Karpas-422 (cell line): ENCODE data around the gene EPYC. TPM values are rescaled to one million over a fixed set of nuclear protein-coding genes. Genes with fewer than 3 reads are reported as not detected.

Experiments
- DNase-seq: peaks from one replicate; pipeline ENCODE4 v3.0.0-alpha.2; 2015
- H2AFZ ChIP-seq: fragments of 200-600 bp; sonication (generic); 2 replicates; pipeline ENCODE4 v1.6.1; 2014; ENCODE audit warnings: antibody characterized with exemption, low read length, mixed read lengths
- H3K27ac ChIP-seq: fragments of 200-600 bp; sonication (generic); 2 replicates; pipeline ENCODE4 v1.5.1; 2014; ENCODE audit warnings: mild to moderate bottlenecking, low read length, moderate library complexity
- H3K27me3 ChIP-seq: fragments of 200-600 bp; sonication (generic); 2 replicates; pipeline ENCODE4 v1.6.1; 2014; ENCODE audit warnings: low read length, mixed read lengths
- H3K36me3 ChIP-seq: fragments of 200-600 bp; sonication (generic); 2 replicates; pipeline ENCODE4 v1.6.1; 2014; ENCODE audit warnings: low read length, mixed read lengths; ENCODE audit not compliant: insufficient read depth
- H3K4me1 ChIP-seq: fragments of 200-600 bp; sonication (generic); 2 replicates; pipeline ENCODE4 v1.6.1; 2014; ENCODE audit warnings: mild to moderate bottlenecking, low read length, mixed read lengths
- H3K4me2 ChIP-seq: fragments of 200-600 bp; sonication (generic); 2 replicates; pipeline ENCODE4 v1.6.1; 2014; ENCODE audit warnings: low read length, low read depth, mild to moderate bottlenecking; ENCODE audit not compliant: poor library complexity, severe bottlenecking
- H3K4me3 ChIP-seq: fragments of 200-600 bp; sonication (generic); 2 replicates; pipeline ENCODE4 v1.5.1; 2014; ENCODE audit warnings: mild to moderate bottlenecking, antibody characterized with exemption, low read length, mixed read lengths
- H3K79me2 ChIP-seq: fragments of 200-600 bp; sonication (generic); 2 replicates; pipeline ENCODE4 v1.6.1; 2014; ENCODE audit warnings: mild to moderate bottlenecking, low read length, mixed read lengths
- H3K9ac ChIP-seq: fragments of 200-600 bp; sonication (generic); 2 replicates; pipeline ENCODE4 v1.6.0; 2014; ENCODE audit warnings: low read length
- H3K9me2 ChIP-seq: fragments of 200-600 bp; sonication (generic), shearing (Covaris generic); replicated peaks from 2 replicates; pipeline ENCODE4 v1.6.0; 2014; ENCODE audit warnings: mild to moderate bottlenecking, low read length, moderate library complexity; ENCODE audit not compliant: insufficient read depth
- H3K9me3 ChIP-seq: fragments of 300-700, 200-600 bp; sonication (generic); 2 replicates; pipeline ENCODE4 v1.6.1; 2014; ENCODE audit warnings: low read length, mixed read lengths
- H4K20me1 ChIP-seq: fragments of 200-600 bp; sonication (generic); 2 replicates; pipeline ENCODE4 v1.6.1; 2014; ENCODE audit warnings: mild to moderate bottlenecking, antibody characterized with exemption, low read length, low read depth; ENCODE audit not compliant: insufficient read depth
- total RNA-seq: library from RNA; depleted of rRNA; stranded (reverse); fragments of >200 nt; shearing (Covaris generic); gene quantifications from 2 replicates; pipeline ENCODE4 v1.2.3, GENCODE V29; 2014; ENCODE audit warnings: low replicate concordance

EPYC gene
- total RNA-seq, 1 experiment from 2014 or later = not detected

DNA sequence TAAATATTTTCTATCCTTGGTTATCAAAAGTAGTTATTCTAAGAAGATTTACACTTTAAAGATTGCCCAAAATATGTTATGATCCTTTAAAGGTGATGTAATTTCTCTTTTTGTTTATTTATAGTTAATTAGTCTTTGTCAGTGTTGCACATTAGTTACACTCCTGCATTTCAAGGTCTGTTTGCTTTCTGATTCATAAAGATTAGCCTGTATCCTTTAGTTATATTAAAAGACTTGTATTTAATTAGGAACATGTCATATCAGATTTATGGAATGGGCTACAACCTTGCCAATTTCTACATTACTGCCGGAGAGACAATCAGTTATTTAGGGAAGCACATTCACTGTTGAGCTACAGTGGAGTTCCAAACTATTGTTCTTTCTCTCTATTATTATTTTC is 3.5 kb downstream of the EPYC start:
- Histone ChIP-seq H3K9me3 (no peaks in the 10 kb centered on the region), H3K4me3 (no peak overlapping the region), H4K20me1 (no peaks in the 10 kb centered on the region), H2AFZ (no peak overlapping the region), H3K27me3 (no peaks in the 10 kb centered on the region), H3K4me1 (no peaks in the 10 kb centered on the region), H3K4me2 (no peak overlapping the region), H3K36me3 (no peaks in the 10 kb centered on the region), H3K79me2 (no peaks in the 10 kb centered on the region), H3K9ac (no peak overlapping the region), H3K27ac (no peak overlapping the region), H3K9me2 (no peaks in the 10 kb centered on the region)
- no peak for DNase-seq

DNA sequence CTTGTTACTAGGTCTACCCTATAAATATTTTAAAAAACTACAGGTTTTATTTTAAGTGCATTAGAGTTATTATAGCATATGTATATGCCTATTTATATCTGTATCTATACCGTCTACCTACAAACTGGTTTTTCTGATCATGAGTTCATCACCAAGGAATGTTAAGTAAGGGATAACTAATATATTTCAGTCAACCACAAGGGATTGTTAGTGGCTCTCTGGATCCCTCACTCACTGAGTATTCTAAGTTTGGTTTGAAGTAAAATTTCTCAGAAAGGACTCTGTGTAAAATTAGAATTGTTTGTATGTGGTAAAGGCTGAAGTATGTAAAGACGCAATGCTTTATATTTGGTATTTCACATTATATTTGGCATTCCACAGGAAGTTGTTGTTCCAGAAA is 4.8 kb downstream of the EPYC start:
- Histone ChIP-seq H3K4me1 (no peaks in the 10 kb centered on the region), H3K4me2 (no peak overlapping the region), H3K27ac (no peak overlapping the region), H4K20me1 (no peaks in the 10 kb centered on the region), H3K4me3 (no peak overlapping the region), H3K9me2 (no peaks in the 10 kb centered on the region), H3K9ac (no peak overlapping the region), H3K36me3 (no peaks in the 10 kb centered on the region), H3K9me3 (no peaks in the 10 kb centered on the region), H2AFZ (no peak overlapping the region), H3K27me3 (no peaks in the 10 kb centered on the region), H3K79me2 (no peaks in the 10 kb centered on the region)
- DNase-seq = no peak

DNA sequence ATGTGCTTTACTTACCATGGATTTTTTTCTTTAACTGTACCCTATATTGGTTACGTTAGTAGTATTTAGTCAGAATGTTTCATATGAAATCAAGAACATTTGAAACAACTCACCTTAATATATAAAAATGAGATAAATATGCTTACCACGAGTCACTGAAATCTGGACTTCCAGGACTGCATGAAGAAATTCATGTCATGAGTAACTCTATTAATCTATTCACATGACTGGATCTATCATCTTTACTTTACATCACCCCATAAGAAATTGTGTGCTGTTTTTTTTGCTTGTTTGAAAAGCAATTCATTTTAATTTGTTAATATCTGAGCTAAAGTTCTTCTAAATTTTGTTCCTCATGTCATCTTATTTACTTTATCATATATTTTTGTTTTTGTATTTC is 5.2 kb downstream of the EPYC start:
- Histone ChIP-seq H2AFZ (no peak overlapping the region), H3K9me3 (no peaks in the 10 kb centered on the region), H3K79me2 (no peaks in the 10 kb centered on the region), H3K36me3 (no peaks in the 10 kb centered on the region), H3K27ac (no peak overlapping the region), H3K4me3 (no peak overlapping the region), H3K9me2 (no peaks in the 10 kb centered on the region), H4K20me1 (no peaks in the 10 kb centered on the region), H3K27me3 (no peaks in the 10 kb centered on the region), H3K4me2 (no peak overlapping the region), H3K9ac (no peak overlapping the region), H3K4me1 (no peaks in the 10 kb centered on the region)
- DNase-seq = no peak

DNA sequence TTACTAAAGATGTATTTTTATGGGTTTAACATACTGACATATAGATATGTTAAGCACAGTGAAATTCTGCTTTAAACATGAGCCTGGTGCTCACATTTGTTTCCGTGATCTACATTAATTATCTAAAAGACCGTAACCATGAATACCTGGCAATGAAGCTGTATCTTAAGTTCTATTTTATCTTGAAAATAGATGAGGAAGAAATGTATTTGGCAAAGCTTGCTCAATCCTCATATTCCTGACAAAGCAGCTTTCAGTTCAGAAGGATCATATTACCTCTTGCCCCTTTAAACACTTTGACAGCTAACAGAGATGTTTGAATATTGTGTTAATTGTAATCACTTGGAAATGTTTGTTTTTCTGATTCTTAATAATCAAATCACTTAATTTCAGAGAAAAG is 9.8 kb downstream of the EPYC start:
- Histone ChIP-seq H3K4me2 (no peak overlapping the region), H3K27ac (no peak overlapping the region), H3K9me2 (no peaks in the 10 kb centered on the region), H3K4me1 (no peaks in the 10 kb centered on the region), H3K9me3 (no peaks in the 10 kb centered on the region), H4K20me1 (no peaks in the 10 kb centered on the region), H3K36me3 (no peaks in the 10 kb centered on the region), H3K79me2 (no peaks in the 10 kb centered on the region), H3K4me3 (no peak overlapping the region), H2AFZ (no peak overlapping the region), H3K27me3 (no peaks in the 10 kb centered on the region), H3K9ac (no peak overlapping the region)
- no peak for DNase-seq

DNA sequence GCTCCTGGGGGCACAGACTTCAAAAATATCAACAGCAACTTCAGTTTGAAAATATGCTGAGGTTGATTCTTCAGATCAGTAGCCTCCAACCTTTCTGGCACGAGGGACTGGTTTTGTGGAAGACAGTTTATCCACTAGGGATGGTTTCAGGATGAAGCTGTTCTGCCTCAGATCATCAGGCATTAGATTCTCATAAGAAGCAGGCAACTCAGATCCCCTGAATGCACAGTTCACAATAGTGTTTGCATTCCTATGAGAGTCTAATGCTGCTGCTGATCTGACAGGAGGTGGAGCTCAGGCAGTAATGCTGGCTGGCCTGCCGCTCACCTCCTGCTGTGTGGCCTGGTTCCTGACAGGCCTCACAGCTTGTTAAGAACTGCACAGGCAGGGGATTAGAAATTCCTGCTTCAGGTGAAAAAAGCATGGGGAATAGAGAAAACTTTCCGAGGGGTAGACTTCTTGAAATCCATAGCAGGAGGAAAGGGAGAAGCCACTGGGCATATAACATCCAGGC is 12.8 kb downstream of the EPYC start:
- H3K4me3 ChIP-seq = no peak overlapping the region
- no peaks in the 10 kb centered on the region for H4K20me1 ChIP-seq
- no peaks in the 10 kb centered on the region for H3K36me3 ChIP-seq
- no peaks in the 10 kb centered on the region for H3K9me3 ChIP-seq
- H3K4me1 ChIP-seq = no peaks in the 10 kb centered on the region
- no peak overlapping the region for H3K27ac ChIP-seq
- H3K9me2 ChIP-seq = no peaks in the 10 kb centered on the region
- no peak overlapping the region for H2AFZ ChIP-seq
- no peak overlapping the region for H3K9ac ChIP-seq
- DNase-seq = no peak
- H3K4me2 ChIP-seq = no peak overlapping the region
- H3K79me2 ChIP-seq = no peaks in the 10 kb centered on the region
- H3K27me3 ChIP-seq = no peaks in the 10 kb centered on the region

DNA sequence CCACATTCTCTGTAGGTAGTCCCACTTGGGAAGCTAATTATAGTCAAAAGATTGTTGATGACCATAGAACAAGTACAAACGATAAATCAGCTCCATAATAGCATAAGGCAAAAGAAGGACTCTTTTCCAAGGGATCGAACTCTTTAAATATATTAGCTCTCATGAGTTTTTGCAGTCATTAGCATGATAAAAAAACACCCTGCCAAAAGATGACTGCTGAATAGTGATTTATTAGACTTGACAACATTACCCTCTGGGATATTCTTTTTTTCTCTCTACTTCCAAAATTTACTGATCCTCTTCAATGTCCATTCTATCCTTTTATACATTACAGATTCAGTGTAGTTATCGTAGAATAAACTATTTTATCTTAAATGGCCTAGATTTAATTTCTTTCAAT is 14.2 kb downstream of the EPYC start:
- no peak for DNase-seq
- no peaks in the 10 kb centered on the region for H3K9me3 ChIP-seq
- H3K9ac ChIP-seq = no peak overlapping the region
- no peaks in the 10 kb centered on the region for H4K20me1 ChIP-seq
- H3K9me2 ChIP-seq = no peaks in the 10 kb centered on the region
- no peak overlapping the region for H2AFZ ChIP-seq
- no peak overlapping the region for H3K4me3 ChIP-seq
- H3K27ac ChIP-seq = no peak overlapping the region
- no peaks in the 10 kb centered on the region for H3K27me3 ChIP-seq
- H3K4me2 ChIP-seq = no peak overlapping the region
- H3K4me1 ChIP-seq = no peaks in the 10 kb centered on the region
- H3K36me3 ChIP-seq = no peaks in the 10 kb centered on the region
- no peaks in the 10 kb centered on the region for H3K79me2 ChIP-seq

DNA sequence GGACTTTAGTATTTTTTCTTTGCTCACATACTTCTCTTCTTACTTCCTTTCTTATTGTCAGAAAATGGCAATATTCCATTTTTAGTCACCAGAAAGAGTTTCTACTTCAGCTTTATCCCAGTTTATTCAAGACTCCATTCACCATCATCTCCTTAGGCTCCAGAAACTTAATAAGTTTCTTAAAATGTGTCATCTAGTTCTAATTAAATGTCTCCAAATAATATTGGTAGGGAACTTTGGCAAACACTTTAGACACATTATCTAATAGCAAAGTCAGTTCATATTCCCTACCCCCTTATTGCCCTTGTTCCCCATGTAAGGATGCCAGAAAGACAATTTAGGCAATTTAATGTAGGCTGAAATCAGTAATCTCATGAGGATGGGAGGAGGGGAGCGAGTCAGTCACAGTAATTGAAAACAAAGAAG is 15.1 kb downstream of the EPYC start:
- no peak for DNase-seq
- H3K36me3 ChIP-seq = no peaks in the 10 kb centered on the region

DNA sequence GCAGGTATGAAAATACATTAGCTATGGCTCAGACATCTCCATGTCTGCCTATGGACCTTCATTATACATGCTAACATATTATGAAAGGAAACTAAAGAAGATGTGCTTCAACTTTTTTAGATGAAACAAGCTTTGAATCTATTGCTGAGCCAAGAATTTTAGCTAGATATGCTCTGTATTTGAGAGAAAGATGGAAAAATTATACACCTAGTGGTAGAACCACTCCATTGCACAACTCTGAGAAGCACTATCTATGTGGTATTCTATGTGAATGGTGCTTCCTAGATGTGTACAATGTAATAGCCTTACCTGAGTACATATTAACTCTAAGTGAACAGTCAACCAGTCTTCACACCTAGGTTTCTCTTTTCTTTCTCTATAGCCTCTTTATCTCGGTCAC is 17.3 kb downstream of the EPYC start:
- H3K4me2 ChIP-seq = no peak overlapping the region
- H3K27ac ChIP-seq = no peak overlapping the region
- no peak overlapping the region for H2AFZ ChIP-seq
- no peak overlapping the region for H3K9ac ChIP-seq
- no peaks in the 10 kb centered on the region for H3K9me3 ChIP-seq
- no peak for DNase-seq
- H3K4me1 ChIP-seq = no peaks in the 10 kb centered on the region
- no peaks in the 10 kb centered on the region for H3K27me3 ChIP-seq
- no peak overlapping the region for H3K4me3 ChIP-seq
- H3K9me2 ChIP-seq = no peaks in the 10 kb centered on the region
- no peaks in the 10 kb centered on the region for H4K20me1 ChIP-seq
- H3K79me2 ChIP-seq = no peaks in the 10 kb centered on the region
- H3K36me3 ChIP-seq = no peaks in the 10 kb centered on the region

More for the DNA sequence above, 15.1 kb downstream of the EPYC start:
- no peak overlapping the region for H3K4me3 ChIP-seq
- H3K79me2 ChIP-seq = no peaks in the 10 kb centered on the region
- no peaks in the 10 kb centered on the region for H3K9me3 ChIP-seq
- no peaks in the 10 kb centered on the region for H3K4me1 ChIP-seq
- H2AFZ ChIP-seq = no peak overlapping the region
- no peaks in the 10 kb centered on the region for H4K20me1 ChIP-seq
- no peaks in the 10 kb centered on the region for H3K27me3 ChIP-seq
- no peaks in the 10 kb centered on the region for H3K9me2 ChIP-seq
- H3K4me2 ChIP-seq = no peak overlapping the region
- no peak overlapping the region for H3K9ac ChIP-seq
- no peak overlapping the region for H3K27ac ChIP-seq

DNA sequence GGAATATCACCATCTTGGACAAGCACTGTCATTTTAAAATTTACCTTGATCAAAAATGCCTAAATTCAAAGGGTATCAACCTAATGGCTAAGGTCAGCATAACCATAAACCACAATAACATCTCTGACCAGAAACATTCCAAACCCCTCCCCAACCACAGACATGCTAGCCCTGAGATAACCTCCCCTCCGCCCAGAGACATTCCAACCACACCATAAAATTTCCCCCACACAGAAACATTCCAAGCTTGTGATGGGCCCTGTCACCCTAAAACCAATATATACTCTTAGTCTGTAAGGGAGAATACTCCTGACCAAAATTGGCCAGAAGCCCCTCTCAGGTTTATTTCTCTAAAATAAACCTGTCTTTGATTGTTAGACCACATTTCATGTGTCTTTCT is 17.7 kb downstream of the EPYC start:
- H3K79me2 ChIP-seq = no peaks in the 10 kb centered on the region
- no peaks in the 10 kb centered on the region for H3K36me3 ChIP-seq
- H3K27me3 ChIP-seq = no peaks in the 10 kb centered on the region
- H3K4me2 ChIP-seq = no peak overlapping the region
- no peaks in the 10 kb centered on the region for H3K9me3 ChIP-seq
- H4K20me1 ChIP-seq = no peaks in the 10 kb centered on the region
- no peak overlapping the region for H3K4me3 ChIP-seq
- no peaks in the 10 kb centered on the region for H3K9me2 ChIP-seq
- no peak overlapping the region for H3K27ac ChIP-seq
- no peak for DNase-seq
- no peak overlapping the region for H2AFZ ChIP-seq
- H3K9ac ChIP-seq = no peak overlapping the region
- H3K4me1 ChIP-seq = no peaks in the 10 kb centered on the region
